Measurements from ENCODE around the gene CAPN14. TPM values are rescaled to one million over a fixed set of nuclear protein-coding genes. Genes with fewer than 3 reads are reported as not detected.

The CAPN14 gene
- total and polyA plus RNA-seq, 2 of the 4 experiments (the other 2 are of a cell fraction), result under 0.01 to 0.09 TPM

GRCh38 chr2:31187166-31187565, 30.1 kb downstream of the CAPN14 start:
- ChIA-PET CTCF (no interaction called here), POLR2A (ENCODE audit: unreplicated experiment) (no interaction called here)
- DNase-seq, result no peak
- Histone ChIP-seq H2AFZ (replicated peaks; ENCODE audit: low read length, poor library complexity) (no peak overlapping the region), H2BK20ac (ENCODE audit: low read depth, low read length) (no peak overlapping the region), H3K9me3 (ENCODE audit: control insufficient read depth, insufficient read depth, low read length) (no peaks in the 10 kb centered on the region), H3K4ac (ENCODE audit: low read depth, low read length) (no peak overlapping the region), H4K5ac (ENCODE audit: low read depth, low read length) (no peak overlapping the region), H3K18ac (ENCODE audit: low read depth, low read length) (no peak overlapping the region), H4K91ac (ENCODE audit: insufficient read depth, low read depth, low read length) (no peak overlapping the region), H3K9ac (ENCODE audit: low read depth, low read length) (no peak overlapping the region), H4K8ac (ENCODE audit: low read depth in 2 of 2, low read length in 2 of 2) (no peak overlapping the region), H2AK9ac (replicated peaks; ENCODE audit: low read depth, low read length, poor library complexity) (no peak overlapping the region), H3K9me1 (ENCODE audit: insufficient read depth, low read length) (no peaks in the 10 kb centered on the region), H3K27ac (ENCODE audit: insufficient read depth, low read length) (no peak overlapping the region), H4K20me1 (ENCODE audit: insufficient read depth, low read length) (no peaks in the 10 kb centered on the region), H3K23ac (ENCODE audit: low read depth, low read length) (no peak overlapping the region), H3K27me3 (ENCODE audit: control insufficient read depth, insufficient read depth, low read length) (peaks cover 5% of the 10 kb centered on the region), H3K14ac (replicated peaks; ENCODE audit: low read depth, low read length) (no peak overlapping the region), H2BK5ac (ENCODE audit: low read depth, low read length, poor library complexity, severe bottlenecking) (no peak overlapping the region), H3K79me1 (ENCODE audit: low read depth in 1 of 2, low read length in 2 of 2) (no peaks in the 10 kb centered on the region), H2AK5ac (ENCODE audit: low read depth, low read length) (no peak overlapping the region), H2BK15ac (ENCODE audit: low read depth, low read length) (no peak overlapping the region), H3K36me3 (ENCODE audit: control insufficient read depth, insufficient read depth, low read length) (no peaks in the 10 kb centered on the region), H3K56ac (ENCODE audit: extremely low read depth, insufficient read depth, low read length) (no peak overlapping the region), H3K4me2 (ENCODE audit: low read depth, low read length) (no peak overlapping the region), H3K4me1 (ENCODE audit: control insufficient read depth, insufficient read depth, low read length) (no peaks in the 10 kb centered on the region), H3K4me3 (ENCODE audit: insufficient read depth, low read depth, low read length) (no peak overlapping the region), H2BK120ac (ENCODE audit: low read depth, low read length) (no peak overlapping the region)
- in situ Hi-C loops (cut with MboI; ENCODE audit: low sequenced_read_pairs) (no loop called here), dilution Hi-C loops (cut with HindIII; ENCODE audit: low sequenced_read_pairs, unreplicated experiment) (no loop called here), intact Hi-C loops (cut with micrococcal nuclease) (no loop called here)
- no peak for ATAC-seq (ENCODE audit: low read depth)
- TF ChIP-seq FOS (IDR thresholded peaks at IDR 0.05; ENCODE audit: low read depth, low read length) (no peak), RAD21 (IDR thresholded peaks at IDR 0.05; ENCODE audit: low read length) (no peak), SMC3 (IDR thresholded peaks at IDR 0.05; ENCODE audit: low read depth, low read length) (no peak), USF2 (IDR thresholded peaks at IDR 0.05; ENCODE audit: low read depth, low read length) (no peak), MAFK (IDR thresholded peaks at IDR 0.05; ENCODE audit: low read depth, low read length) (no peak), MXI1 (IDR thresholded peaks at IDR 0.05; ENCODE audit: borderline replicate concordance, low read depth, low read length) (no peak), BHLHE40 (IDR thresholded peaks at IDR 0.05; ENCODE audit: low read depth, low read length) (no peak), MAZ (IDR thresholded peaks at IDR 0.05; ENCODE audit: borderline replicate concordance, low read depth, low read length) (no peak), CHD1 (IDR thresholded peaks at IDR 0.05; ENCODE audit: low read depth, low read length) (no peak), RCOR1 (IDR thresholded peaks at IDR 0.05; ENCODE audit: insufficient replicate concordance, low read length) (no peak), CEBPB (IDR thresholded peaks at IDR 0.05; ENCODE audit: low read depth, low read length) (no peak), CTCF (conservative IDR thresholded peaks at IDR 0.05; ENCODE audit: low read depth, low read length) (no peak), ELK1 (IDR thresholded peaks at IDR 0.05; ENCODE audit: borderline replicate concordance, low read depth, low read length) (no peak), POLR2A (IDR thresholded peaks at IDR 0.05; ENCODE audit: low read depth, low read length) (no peak)
- BruUV-seq (replicated peaks), result no TSS peak
- 92% methylated on average over 2 of the region's 4 CpGs; no CpG with 5 or more reads in 1 of the 2 experiments for WGBS, 2 experiments (ENCODE audit: extremely low coverage in 2 of 2, insufficient read length in 1 of 2)
